Neural cell (in vitro differentiated cells): ENCODE data around the gene GRIFIN.

Experiments
- EZH2 ChIP-seq: fragments of 200-600, 300-800 bp; shearing (Covaris generic), sonication (generic); IDR thresholded peaks from 2 replicates; pipeline ENCODE4 v1.6.1; 2014; ENCODE audit warnings: antibody characterized with exemption, low read length, borderline replicate concordance, mild to moderate bottlenecking; ENCODE audit not compliant: insufficient read depth, poor library complexity, severe bottlenecking
- TF ChIP-seq, protein P1 (sequence below): fragments of 450-650 bp; IDR thresholded peaks from 2 replicates; pipeline ENCODE4 v1.5.1; 2014; ENCODE audit warnings: antibody characterized with exemption, mild to moderate bottlenecking, moderate library complexity; ENCODE audit not compliant: poor library complexity, severe bottlenecking

DNA sequence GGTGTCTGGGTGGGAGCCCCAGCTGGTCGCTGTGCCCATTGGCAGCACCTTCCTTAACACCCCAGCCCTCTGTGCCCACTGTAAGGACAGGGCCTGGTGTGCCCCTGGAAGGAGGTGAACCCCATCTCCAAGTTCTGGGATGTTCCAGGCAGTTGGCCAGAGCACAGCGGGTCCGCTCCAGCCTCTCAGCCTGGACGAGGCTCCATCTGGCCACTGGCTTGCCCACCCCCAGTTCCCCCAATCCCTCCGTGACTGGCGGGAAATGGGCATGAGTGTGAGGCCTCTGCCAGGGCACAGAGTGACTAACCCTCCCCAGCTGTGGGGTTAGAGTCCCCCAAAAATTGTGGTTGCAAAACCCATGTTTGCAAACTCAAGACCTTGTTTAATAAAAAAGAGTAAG, 15.6 kb downstream of the GRIFIN start:
- TF ChIP-seq, protein P1, sequence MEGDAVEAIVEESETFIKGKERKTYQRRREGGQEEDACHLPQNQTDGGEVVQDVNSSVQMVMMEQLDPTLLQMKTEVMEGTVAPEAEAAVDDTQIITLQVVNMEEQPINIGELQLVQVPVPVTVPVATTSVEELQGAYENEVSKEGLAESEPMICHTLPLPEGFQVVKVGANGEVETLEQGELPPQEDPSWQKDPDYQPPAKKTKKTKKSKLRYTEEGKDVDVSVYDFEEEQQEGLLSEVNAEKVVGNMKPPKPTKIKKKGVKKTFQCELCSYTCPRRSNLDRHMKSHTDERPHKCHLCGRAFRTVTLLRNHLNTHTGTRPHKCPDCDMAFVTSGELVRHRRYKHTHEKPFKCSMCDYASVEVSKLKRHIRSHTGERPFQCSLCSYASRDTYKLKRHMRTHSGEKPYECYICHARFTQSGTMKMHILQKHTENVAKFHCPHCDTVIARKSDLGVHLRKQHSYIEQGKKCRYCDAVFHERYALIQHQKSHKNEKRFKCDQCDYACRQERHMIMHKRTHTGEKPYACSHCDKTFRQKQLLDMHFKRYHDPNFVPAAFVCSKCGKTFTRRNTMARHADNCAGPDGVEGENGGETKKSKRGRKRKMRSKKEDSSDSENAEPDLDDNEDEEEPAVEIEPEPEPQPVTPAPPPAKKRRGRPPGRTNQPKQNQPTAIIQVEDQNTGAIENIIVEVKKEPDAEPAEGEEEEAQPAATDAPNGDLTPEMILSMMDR, result no peak
- no peak for TF ChIP-seq EZH2
